GM23338 (cell line): ENCODE measurements around the gene ZNF460.

Source experiments
- CREB1 ChIP-seq: fragments of 250-450 bp; sonication (Bioruptor Pico); IDR thresholded peaks from 2 replicates; pipeline ENCODE4 v1.5.0; 2020; ENCODE audit warnings: low read depth, mild to moderate bottlenecking, moderate library complexity
- CTCF ChIP-seq, 2 experiments: fragments of 200-600 bp in 1 of 2; sonication (generic) in 1 of 2; conservative IDR thresholded peaks; 2 replicates each; pipeline versions ENCODE4 v1.5.1 to v1.6.1; 2016 to 2017; ENCODE audit warnings: antibody characterized with exemption in 2 of 2, low read depth in 2 of 2, mild to moderate bottlenecking in 2 of 2, moderate library complexity in 1 of 2
- JUNB ChIP-seq: IDR thresholded peaks from one replicate; pipeline ENCODE4 v1.6.1; 2016; ENCODE audit warnings: antibody characterized with exemption; ENCODE audit not compliant: unreplicated experiment

- TF ChIP-seq CREB1 (no peak), JUNB (no peak), CTCF (conservative IDR thresholded peaks at IDR 0.05; ENCODE audit: low read depth in 2 of 2) (no peak)
These were observed 40.3 kb upstream of the ZNF460 start for GRCh38 chr19:57239982-57240310.
